Measurements from ENCODE around the gene LIFR.

Gene LIFR

GRCh38 chr5:38468978-38469706, 87.3 kb downstream of the LIFR start:
- POLR2A ChIA-PET: no interaction called here

GRCh38 chr5:38468202-38468673, 88.2 kb downstream of the LIFR start:
- ChIA-PET CTCF (interaction anchor here (1.0 to 3.2 kb wide), 3 partner anchors 23 to 180 kb away, joined by 3 to 16 read pairs (median 3); no protein-coding TSS in a partner anchor), POLR2A (no interaction called here)
- TF ChIP-seq CTCF (IDR thresholded peaks at IDR 0.05; ENCODE audit: control extremely low read depth, extremely low read depth, low read depth, missing control alignments): no peak
- no peak for DNase-seq (ENCODE audit: extremely low spot score)

More at GRCh38 chr5:38468978-38469706, 87.3 kb downstream of the LIFR start:
- CTCF ChIA-PET: interaction anchor here (1.0 to 3.2 kb wide), 3 partner anchors 24 to 179 kb away, joined by 3 to 16 read pairs (median 3); no protein-coding TSS in a partner anchor
- no peak for DNase-seq (ENCODE audit: extremely low spot score)
- no peak for TF ChIP-seq CTCF (IDR thresholded peaks at IDR 0.05; ENCODE audit: control extremely low read depth, extremely low read depth, low read depth, missing control alignments)

GRCh38 chr5:38467353-38468040, 88.9 kb downstream of the LIFR start:
- ChIA-PET CTCF (interaction anchor here (1.2 to 3.2 kb wide), 4 partner anchors 8 to 26 kb away, joined by 3 to 16 read pairs (median 5); no protein-coding TSS in a partner anchor), POLR2A (no interaction called here)
- DNase-seq (ENCODE audit: extremely low spot score): no peak
- TF ChIP-seq CTCF (IDR thresholded peaks at IDR 0.05; ENCODE audit: control extremely low read depth, extremely low read depth, low read depth, missing control alignments): no peak

- no peak for TF ChIP-seq CTCF (IDR thresholded peaks at IDR 0.05; ENCODE audit: control extremely low read depth, extremely low read depth, low read depth, missing control alignments)
- ChIA-PET CTCF (interaction anchor here (1.2 to 3.2 kb wide), 5 partner anchors 9 to 46 kb away, joined by 3 to 16 read pairs (median 3); no protein-coding TSS in a partner anchor), POLR2A (no interaction called here)
- DNase-seq (ENCODE audit: extremely low spot score): no peak
These were observed 89.8 kb downstream of the LIFR start for GRCh38 chr5:38466424-38467189.

- ChIA-PET CTCF (interaction anchor here (1.2 to 2.0 kb wide), 4 partner anchors 10 to 46 kb away, joined by 3 to 10 read pairs (median 6); no protein-coding TSS in a partner anchor), POLR2A (no interaction called here)
- TF ChIP-seq CTCF (IDR thresholded peaks at IDR 0.05; ENCODE audit: control extremely low read depth, extremely low read depth, low read depth, missing control alignments): no peak
- DNase-seq (ENCODE audit: extremely low spot score): no peak
These were observed 90.6 kb downstream of the LIFR start for GRCh38 chr5:38465702-38466423.

All from GM10248 (cell line).